K562 (cell line): Measurements from ENCODE around the gene CUTC. TPM values are rescaled to one million over a fixed set of nuclear protein-coding genes. Genes with fewer than 3 reads are reported as not detected.

Experiments
- ADNP ChIP-seq: fragments of 200-800 bp; sonication (Bioruptor generic); IDR thresholded peaks from 2 replicates; pipeline ENCODE4 v1.6.1; 2016; ENCODE audit warnings: missing genetic modification characterization, missing compliant biosample characterization
- BACH1 ChIP-seq: fragments of 200-800 bp; sonication (Bioruptor generic); IDR thresholded peaks from 2 replicates; pipeline ENCODE4 v1.6.1; 2016; ENCODE audit warnings: missing genetic modification characterization, missing compliant biosample characterization
- CREB1 ChIP-seq, 2 experiments: sonication (generic) in 1 of 2; formaldehyde crosslinking in 1 of 2; IDR thresholded peaks; 2 replicates each; pipeline versions ENCODE4 v1.6.1 to v1.8.0; 2012 to 2022; ENCODE audit warnings: inconsistent platforms in 1 of 2, mild to moderate bottlenecking in 1 of 2, missing genetic modification reagents in 1 of 2, moderate library complexity in 1 of 2
- EGR1 ChIP-seq: fragments of 450-650 bp; conservative IDR thresholded peaks from 2 replicates; pipeline ENCODE4 v1.6.1; 2017; ENCODE audit warnings: mild to moderate bottlenecking
- ESRRB ChIP-seq: fragments of 250-450 bp; sonication (Bioruptor Pico); IDR thresholded peaks from 2 replicates; pipeline ENCODE4 v1.5.0; 2020; ENCODE audit warnings: mild to moderate bottlenecking, moderate library complexity, borderline replicate concordance
- FIP1L1 ChIP-seq: fragments of 200-400 bp; formaldehyde crosslinking; IDR thresholded peaks from 2 replicates; pipeline ENCODE4 v1.6.1; 2018; ENCODE audit warnings: mild to moderate bottlenecking, low read depth, low read length; ENCODE audit not compliant: poor library complexity, severe bottlenecking
- HDAC2 ChIP-seq: fragments of 450-650 bp; IDR thresholded peaks from 2 replicates; pipeline ENCODE4 v1.6.1; 2016; ENCODE audit warnings: mild to moderate bottlenecking
- HDAC3 ChIP-seq: fragments of 450-650 bp; IDR thresholded peaks from 2 replicates; pipeline ENCODE4 v1.6.1; 2018; ENCODE audit warnings: borderline replicate concordance, mild to moderate bottlenecking, moderate library complexity; ENCODE audit not compliant: partially characterized antibody
- KAT2B ChIP-seq: IDR thresholded peaks from one replicate; pipeline ENCODE4 v1.6.1; 2012; ENCODE audit warnings: low read depth, mild to moderate bottlenecking, control low read depth, inconsistent platforms, low read length, moderate library complexity
- MEF2D ChIP-seq: conservative IDR thresholded peaks from 2 replicates; pipeline ENCODE4 v1.6.1; 2016; ENCODE audit warnings: low read depth, missing genetic modification characterization, missing compliant biosample characterization
- PHF8 ChIP-seq: fragments of 200-600 bp; sonication (generic); IDR thresholded peaks from 2 replicates; pipeline ENCODE4 v1.6.1; 2012; ENCODE audit warnings: mixed run types, mild to moderate bottlenecking, inconsistent platforms, low read length, moderate library complexity, borderline replicate concordance
- POLR2AphosphoS2 ChIP-seq: IDR thresholded peaks from 2 replicates; pipeline ENCODE4 v1.6.1; 2012; ENCODE audit warnings: low read length, improper control_type of control experiment
- POLR3A ChIP-seq: IDR thresholded peaks from 2 replicates; pipeline ENCODE4 v1.6.1; 2011; ENCODE audit warnings: borderline replicate concordance, mild to moderate bottlenecking, moderate library complexity; ENCODE audit not compliant: insufficient read length, insufficient read depth; ENCODE audit errors: extremely low read depth
- PTTG1 ChIP-seq: fragments of 450-650 bp; IDR thresholded peaks from 2 replicates; pipeline ENCODE4 v1.6.1; 2016; ENCODE audit warnings: low read depth, mild to moderate bottlenecking, missing genetic modification characterization, missing compliant biosample characterization
- ZKSCAN1 ChIP-seq: fragments of 150-350 bp; IDR thresholded peaks from 2 replicates; pipeline ENCODE4 v1.6.1; 2016; ENCODE audit warnings: low read depth, low read length
- ZNF146 ChIP-seq: IDR thresholded peaks from one replicate; pipeline ENCODE4 v1.6.1; 2018; ENCODE audit warnings: missing compliant biosample characterization; ENCODE audit not compliant: unreplicated experiment
- ZNF197 ChIP-seq: fragments of 200-800 bp; sonication (Bioruptor generic); IDR thresholded peaks from 2 replicates; pipeline ENCODE4 v1.6.1; 2016; ENCODE audit warnings: low read depth, missing genetic modification characterization, missing compliant biosample characterization
- polyA plus RNA-seq, 8 experiments: library from polyadenylated mRNA; depleted of rRNA in 4 of 8; stranded (reverse) in 5 of 8; unstranded in 3 of 8; fragments of >200 nt; fragmentation: Nextera tagmentation in 2 of 8; fragmentation: Illumina TruSeq in 1 of 8; extraction: Ambion mirVana in 2 of 8; extraction: Trizol in 1 of 8; gene quantifications; 2 replicates each; pipeline versions ENCODE4 v1.2.1 to v1.2.3, GENCODE V29; 2011 to 2014; ENCODE audit warnings: inconsistent platforms in 1 of 8, missing spikeins in 1 of 8
- total RNA-seq, 7 experiments: library from RNA; depleted of rRNA in 6 of 7; stranded (reverse); fragments of >200 nt in 6 of 7; fragmentation: Illumina TruSeq in 2 of 7; extraction: Trizol in 2 of 7; gene quantifications; 2 replicates each; pipeline versions ENCODE4 v1.2.1 to v1.2.3, GENCODE V29; 2011 to 2021; ENCODE audit warnings: low replicate concordance in 1 of 7
- TF ChIP-seq, protein P1 (sequence below), 2 experiments: IDR thresholded peaks; 2 replicates each; pipeline ENCODE4 v1.6.1; 2011; ENCODE audit warnings: borderline replicate concordance in 1 of 2, control low read depth in 1 of 2, low read depth in 1 of 2, low read length in 1 of 2, mild to moderate bottlenecking in 1 of 2, mixed read lengths in 1 of 2, moderate library complexity in 1 of 2; ENCODE audit not compliant: insufficient read depth in 1 of 2, insufficient read length in 1 of 2, poor library complexity in 1 of 2, severe bottlenecking in 1 of 2; ENCODE audit errors: extremely low read depth in 1 of 2
- TF ChIP-seq, protein P2 (sequence below): sonication (generic); formaldehyde crosslinking; IDR thresholded peaks from 2 replicates; pipeline ENCODE4 v1.8.0; 2022; ENCODE audit warnings: missing genetic modification reagents, mild to moderate bottlenecking, borderline replicate concordance
- TF ChIP-seq, protein P3 (sequence below): IDR thresholded peaks from 2 replicates; pipeline ENCODE4 v1.6.1; 2014; ENCODE audit warnings: antibody characterized with exemption
- TF ChIP-seq, protein P4 (sequence below), 2 experiments: fragments of 450-650 bp in 1 of 2; sonication (generic) in 1 of 2; formaldehyde crosslinking; conservative IDR thresholded peaks; 2 replicates each; pipeline versions ENCODE4 v1.4.0 to v1.8.1; 2020 to 2022; ENCODE audit warnings: mild to moderate bottlenecking in 1 of 2, missing genetic modification reagents in 1 of 2

CUTC gene
- total and polyA plus RNA-seq, 9 of the 15 experiments (the other 6 are each of a cell fraction or from before 2014, with no cell fraction given), result 18.6 to 69.3 (median 32.3) TPM

DNA sequence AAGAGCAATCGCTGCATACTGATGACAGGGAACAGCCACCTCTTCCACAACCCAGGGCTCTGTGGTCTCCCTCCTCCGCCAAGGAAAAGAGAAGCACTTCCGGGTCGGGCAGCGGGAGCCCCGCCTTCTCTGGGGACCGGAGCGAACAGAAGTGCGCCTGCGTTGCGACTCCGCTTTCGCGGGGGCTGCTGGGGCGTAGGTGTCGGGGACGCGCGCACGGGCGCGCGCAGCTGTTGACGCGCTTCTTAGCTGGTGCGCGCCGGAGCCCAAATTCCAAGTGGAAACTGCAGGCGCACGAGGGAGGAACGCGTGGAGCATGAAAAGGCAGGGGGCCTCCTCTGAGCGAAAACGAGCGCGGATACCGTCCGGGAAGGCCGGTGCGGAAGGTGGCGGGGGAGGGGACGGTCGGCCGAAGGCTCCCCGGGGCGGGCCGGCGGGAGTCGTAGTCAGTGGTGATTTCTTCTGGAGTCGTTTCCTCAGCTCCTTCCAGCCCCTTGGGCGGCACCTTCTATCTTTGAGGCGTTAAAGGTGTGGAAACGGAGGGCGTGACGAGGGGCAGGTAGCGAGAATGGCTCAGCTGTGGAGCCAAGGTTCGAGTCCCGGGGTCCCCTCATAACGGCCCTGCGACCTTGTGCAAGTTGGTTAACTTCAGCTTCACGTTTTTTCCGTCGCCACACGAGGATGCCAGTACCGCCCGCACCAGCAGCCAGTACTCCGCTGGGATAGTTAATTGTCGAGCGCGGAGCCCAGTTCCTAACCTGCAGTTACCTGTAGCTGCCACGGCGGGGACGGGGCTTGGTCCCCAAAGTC, at the start of gene CUTC, which contains the start of gene COX15 (continued):
- TF ChIP-seq CREB1 (IDR thresholded peaks at IDR 0.05), result no peak; the same call in 1 of the 2 replicates
- TF ChIP-seq CREB1 (CRISPR knock-in tag; IDR thresholded peaks at IDR 0.05), result peak; percentile 25; the same call in 1 of the 2 replicates
- TF ChIP-seq, protein P1, sequence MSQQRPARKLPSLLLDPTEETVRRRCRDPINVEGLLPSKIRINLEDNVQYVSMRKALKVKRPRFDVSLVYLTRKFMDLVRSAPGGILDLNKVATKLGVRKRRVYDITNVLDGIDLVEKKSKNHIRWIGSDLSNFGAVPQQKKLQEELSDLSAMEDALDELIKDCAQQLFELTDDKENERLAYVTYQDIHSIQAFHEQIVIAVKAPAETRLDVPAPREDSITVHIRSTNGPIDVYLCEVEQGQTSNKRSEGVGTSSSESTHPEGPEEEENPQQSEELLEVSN (IDR thresholded peaks at IDR 0.05; ENCODE audit: borderline replicate concordance in 1 of 2, extremely low read depth in 1 of 2, insufficient read depth in 1 of 2, insufficient read length in 1 of 2, low read depth in 1 of 2, low read length in 1 of 2, poor library complexity in 1 of 2, severe bottlenecking in 1 of 2), result peak in 1 of 2 experiments; percentile 35
- TF ChIP-seq BACH1, result peak; percentile 71; the same call in 1 of the 2 replicates
- TF ChIP-seq PTTG1 (tag), result no peak
- TF ChIP-seq MEF2D, result no peak
- TF ChIP-seq, protein P2, sequence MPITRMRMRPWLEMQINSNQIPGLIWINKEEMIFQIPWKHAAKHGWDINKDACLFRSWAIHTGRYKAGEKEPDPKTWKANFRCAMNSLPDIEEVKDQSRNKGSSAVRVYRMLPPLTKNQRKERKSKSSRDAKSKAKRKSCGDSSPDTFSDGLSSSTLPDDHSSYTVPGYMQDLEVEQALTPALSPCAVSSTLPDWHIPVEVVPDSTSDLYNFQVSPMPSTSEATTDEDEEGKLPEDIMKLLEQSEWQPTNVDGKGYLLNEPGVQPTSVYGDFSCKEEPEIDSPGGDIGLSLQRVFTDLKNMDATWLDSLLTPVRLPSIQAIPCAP, result no peak
- TF ChIP-seq PHF8, result peak; percentile 79; the same call in 1 of the 2 replicates
- TF ChIP-seq, protein P3, sequence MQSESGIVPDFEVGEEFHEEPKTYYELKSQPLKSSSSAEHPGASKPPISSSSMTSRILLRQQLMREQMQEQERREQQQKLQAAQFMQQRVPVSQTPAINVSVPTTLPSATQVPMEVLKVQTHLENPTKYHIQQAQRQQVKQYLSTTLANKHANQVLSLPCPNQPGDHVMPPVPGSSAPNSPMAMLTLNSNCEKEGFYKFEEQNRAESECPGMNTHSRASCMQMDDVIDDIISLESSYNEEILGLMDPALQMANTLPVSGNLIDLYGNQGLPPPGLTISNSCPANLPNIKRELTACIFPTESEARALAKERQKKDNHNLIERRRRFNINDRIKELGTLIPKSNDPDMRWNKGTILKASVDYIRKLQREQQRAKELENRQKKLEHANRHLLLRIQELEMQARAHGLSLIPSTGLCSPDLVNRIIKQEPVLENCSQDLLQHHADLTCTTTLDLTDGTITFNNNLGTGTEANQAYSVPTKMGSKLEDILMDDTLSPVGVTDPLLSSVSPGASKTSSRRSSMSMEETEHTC, result no peak
- TF ChIP-seq, protein P4, sequence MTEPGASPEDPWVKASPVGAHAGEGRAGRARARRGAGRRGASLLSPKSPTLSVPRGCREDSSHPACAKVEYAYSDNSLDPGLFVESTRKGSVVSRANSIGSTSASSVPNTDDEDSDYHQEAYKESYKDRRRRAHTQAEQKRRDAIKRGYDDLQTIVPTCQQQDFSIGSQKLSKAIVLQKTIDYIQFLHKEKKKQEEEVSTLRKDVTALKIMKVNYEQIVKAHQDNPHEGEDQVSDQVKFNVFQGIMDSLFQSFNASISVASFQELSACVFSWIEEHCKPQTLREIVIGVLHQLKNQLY (CRISPR knock-in tag; conservative IDR thresholded peaks at IDR 0.05), result no peak
- TF ChIP-seq POLR2AphosphoS2, result 0 out of 2 replicates have a peak, but pooled peaks have one; percentile 65
- TF ChIP-seq ADNP, result no peak
- no peak for TF ChIP-seq POLR3A
- no peak for TF ChIP-seq ESRRB (CRISPR knock-in tag)
- peak; percentile 38 for TF ChIP-seq FIP1L1
- TF ChIP-seq KAT2B, result no peak
- no peak for TF ChIP-seq HDAC3
- TF ChIP-seq ZNF146 (CRISPR knock-in tag), result no peak
- no peak for TF ChIP-seq HDAC2
- TF ChIP-seq EGR1, result peak; percentile 69
- 0 out of 2 replicates have a peak, but pooled peaks have one; percentile 44 for TF ChIP-seq ZNF197 (CRISPR knock-in tag)
- TF ChIP-seq ZKSCAN1, result no peak
